Activated CD8-positive, alpha-beta memory T cell treated with anti-CD3 and anti-CD28 coated beads for 24 hours (primary cell): ENCODE measurements around the gene PAMR1.

ENCODE experiments used
- DNase-seq: peaks from one replicate; pipeline ENCODE4 v3.0.0-alpha.2; 2020

Gene PAMR1

DNA sequence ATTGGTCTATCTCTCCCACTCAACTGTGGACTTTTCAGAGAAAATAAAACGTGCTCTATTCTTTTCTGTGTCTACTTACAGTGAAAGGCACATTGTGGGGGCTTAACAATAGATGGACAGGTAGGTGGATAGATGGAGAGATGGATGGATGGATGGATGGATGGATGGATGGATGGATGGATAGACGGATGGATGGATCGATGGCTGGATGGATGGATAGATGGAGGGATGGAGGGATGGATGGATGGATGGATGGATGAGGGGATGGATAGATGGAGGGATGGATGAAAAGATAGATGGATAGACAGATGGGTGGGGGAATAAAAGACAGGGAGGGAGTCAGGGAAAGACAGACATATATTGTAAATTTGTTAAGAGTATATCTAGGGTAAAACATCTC, 91.8 kb downstream of the PAMR1 start:
- DNase-seq, result no peak

DNA sequence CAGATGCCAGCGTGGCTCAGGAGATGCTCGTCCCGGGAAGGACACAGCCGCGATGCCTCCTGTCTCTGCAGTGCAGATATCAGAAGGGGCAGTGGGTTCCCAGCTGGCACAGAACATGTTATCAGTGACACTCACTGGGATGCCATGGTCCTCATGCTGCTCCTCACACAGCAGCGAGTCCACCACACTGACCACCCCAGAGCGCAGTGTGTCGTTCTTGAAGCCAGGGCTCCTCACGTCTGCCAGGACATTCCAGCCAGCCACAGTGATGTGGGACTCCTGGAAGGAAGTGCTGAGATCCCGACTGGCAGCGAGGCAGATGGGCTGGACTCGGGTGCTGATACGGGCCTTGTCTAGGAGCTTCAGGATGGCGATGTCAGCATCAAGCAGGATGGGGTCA, 93.0 kb downstream of the PAMR1 start:
- DNase-seq, result no peak

DNA sequence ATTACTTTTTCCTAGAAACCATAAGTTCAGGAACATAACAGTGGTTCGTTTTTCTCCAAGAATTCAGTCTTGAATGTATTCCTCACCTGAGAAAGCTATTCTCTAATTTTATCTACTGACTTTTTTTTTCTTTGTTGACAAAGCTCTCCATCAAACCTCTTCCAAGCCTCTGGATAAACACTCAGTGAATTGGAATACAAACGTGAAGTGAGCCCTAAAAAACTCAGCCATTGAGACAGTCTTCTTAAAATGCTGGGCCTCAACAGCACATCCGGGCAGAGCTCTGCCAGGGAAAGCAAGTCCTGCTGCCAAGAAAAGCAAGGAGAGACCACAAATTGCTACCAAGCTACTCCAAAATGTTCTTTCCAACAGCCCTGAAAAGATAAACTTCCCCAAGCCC, 98.3 kb downstream of the PAMR1 start:
- no peak for DNase-seq

GRCh38 chr11:35426351-35426750, 99.1 kb downstream of the PAMR1 start:
- no peak for DNase-seq

GRCh38 chr11:35425603-35426212, 99.7 kb downstream of the PAMR1 start:
- no peak for DNase-seq

DNA sequence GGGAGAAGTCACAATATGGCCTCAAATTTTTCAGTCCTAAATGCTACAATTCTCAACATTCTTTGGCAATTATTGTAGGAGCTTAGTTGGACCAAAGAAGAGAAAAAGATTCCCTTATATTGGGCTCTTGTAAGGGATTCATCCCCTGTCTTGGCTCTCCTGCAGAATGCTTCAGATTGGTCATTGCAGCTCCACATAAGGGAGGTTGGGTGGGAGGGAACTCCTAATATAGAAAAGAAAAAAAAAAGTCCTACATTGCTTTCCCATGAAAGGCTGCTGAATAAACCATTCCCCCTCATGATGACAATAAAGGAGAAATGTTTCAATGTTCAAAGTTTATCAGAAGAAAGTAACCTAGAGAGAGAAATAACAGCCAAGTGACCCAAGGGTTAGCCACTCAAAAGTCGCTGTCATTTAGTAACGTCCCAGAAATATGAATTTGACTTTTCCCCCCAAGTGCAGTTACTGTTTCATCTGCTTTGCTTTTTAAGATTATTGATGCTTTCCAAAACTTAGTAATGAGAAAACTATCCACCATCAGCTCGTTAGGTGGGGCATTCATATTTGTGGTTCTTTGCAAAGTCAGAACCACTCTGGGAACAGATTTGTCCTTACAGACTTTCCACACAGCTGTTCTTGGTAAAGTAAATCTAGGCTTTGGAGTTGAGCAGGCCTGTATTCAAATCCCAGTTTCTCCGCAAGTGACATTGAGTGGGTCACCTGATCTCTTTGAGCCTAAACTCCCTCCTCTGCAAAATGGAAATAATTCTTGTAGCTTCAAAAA, 101.1 kb downstream of the PAMR1 start:
- DNase-seq, result no peak

- no peak for DNase-seq
Observed at GRCh38 chr11:35420371-35420770, 105.0 kb downstream of the PAMR1 start.

GRCh38 chr11:35419830-35420333, 105.5 kb downstream of the PAMR1 start:
- DNase-seq, result no peak

- peak; percentile 58 for DNase-seq
Observed at GRCh38 chr11:35419184-35419829, 106.1 kb downstream of the PAMR1 start, which contains the start of gene SLC1A2. Gene SLC1A2, minus strand, starts transcription at chr11:35419558. Its CDS starts 592 bp downstream, at chr11:35418966.

GRCh38 chr11:35418282-35419183, 106.9 kb downstream of the PAMR1 start:
- no peak for DNase-seq

- DNase-seq, result no peak
Observed at GRCh38 chr11:35415487-35415886, 109.9 kb downstream of the PAMR1 start.

- DNase-seq, result no peak
Observed at GRCh38 chr11:35414776-35415175, 110.6 kb downstream of the PAMR1 start.

DNA sequence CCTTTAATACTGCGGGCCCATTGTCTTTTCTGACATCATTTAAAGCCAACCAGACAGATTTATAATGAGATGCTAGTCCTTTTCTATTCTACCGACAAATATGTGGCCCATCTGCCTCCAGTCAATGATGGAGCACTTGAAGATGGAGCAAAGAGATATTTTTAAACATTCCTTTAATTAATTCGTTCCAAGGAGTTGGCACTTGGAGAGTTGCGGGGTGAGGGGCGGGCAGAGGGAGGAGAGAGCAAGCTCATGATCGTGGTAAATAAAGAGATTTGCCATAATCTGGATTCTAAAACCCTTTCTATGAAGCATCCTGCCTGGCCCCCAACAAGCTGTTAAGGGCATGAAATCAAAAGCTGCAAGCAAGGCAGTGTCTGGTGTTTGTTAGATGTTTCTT, 111.1 kb downstream of the PAMR1 start:
- DNase-seq, result no peak

- no peak for DNase-seq
Observed at GRCh38 chr11:35413598-35413997, 111.8 kb downstream of the PAMR1 start.

DNA sequence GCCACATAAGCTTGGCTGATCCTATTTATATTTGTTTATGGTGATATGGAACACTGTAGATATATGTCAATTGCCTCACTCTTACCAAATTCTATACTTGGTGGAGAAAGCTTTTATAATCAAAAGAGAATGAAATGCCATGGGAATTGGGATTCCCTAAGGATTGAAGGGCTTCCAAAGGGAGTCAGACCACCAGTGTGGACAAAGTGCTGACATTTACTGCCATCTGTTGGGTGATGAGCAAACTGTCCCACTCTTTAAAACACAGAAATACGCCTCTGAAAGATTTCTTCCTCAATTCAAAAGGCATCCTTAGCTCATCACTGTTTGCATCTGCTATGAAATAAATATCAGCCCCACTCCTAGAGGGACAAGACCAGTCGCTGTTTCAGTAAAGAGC, 113.1 kb downstream of the PAMR1 start:
- no peak for DNase-seq

GRCh38 chr11:35407041-35407440, 118.4 kb downstream of the PAMR1 start:
- no peak for DNase-seq

GRCh38 chr11:35404388-35404775, 121.0 kb downstream of the PAMR1 start:
- no peak for DNase-seq

DNA sequence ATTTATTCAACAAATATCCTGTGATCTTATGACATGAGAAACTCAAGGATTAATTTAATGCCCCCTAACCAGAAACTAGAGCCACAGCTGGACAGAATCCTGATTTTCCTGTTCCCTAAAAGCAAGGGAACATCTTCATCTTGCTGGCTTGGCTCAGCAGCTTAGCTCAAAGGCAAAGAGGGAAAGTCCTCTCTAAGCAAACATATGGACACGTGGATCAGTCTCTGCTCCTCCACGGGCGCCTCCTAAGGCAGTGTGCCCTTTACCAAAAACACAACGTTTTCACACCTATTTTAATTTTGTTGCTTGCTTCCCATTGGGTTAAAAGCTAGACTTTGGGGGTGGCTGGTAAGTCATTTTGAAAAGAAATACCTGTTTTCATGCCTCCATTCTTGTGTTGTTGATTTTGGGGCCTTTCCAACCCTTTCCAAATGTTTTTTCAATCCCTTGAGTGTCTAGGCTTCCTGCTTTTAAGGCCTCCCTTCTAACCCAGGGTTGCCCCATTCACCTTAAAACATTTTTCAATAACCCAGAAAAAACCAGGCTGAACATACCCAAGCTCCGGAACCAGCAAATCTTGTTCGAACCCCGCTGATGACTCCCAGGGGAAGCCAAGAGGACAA, 121.5 kb downstream of the PAMR1 start:
- no peak for DNase-seq

GRCh38 chr11:35402751-35403660, 122.4 kb downstream of the PAMR1 start:
- DNase-seq, result no peak

- DNase-seq, result no peak
Observed at GRCh38 chr11:35398881-35399280, 126.5 kb downstream of the PAMR1 start.

DNA sequence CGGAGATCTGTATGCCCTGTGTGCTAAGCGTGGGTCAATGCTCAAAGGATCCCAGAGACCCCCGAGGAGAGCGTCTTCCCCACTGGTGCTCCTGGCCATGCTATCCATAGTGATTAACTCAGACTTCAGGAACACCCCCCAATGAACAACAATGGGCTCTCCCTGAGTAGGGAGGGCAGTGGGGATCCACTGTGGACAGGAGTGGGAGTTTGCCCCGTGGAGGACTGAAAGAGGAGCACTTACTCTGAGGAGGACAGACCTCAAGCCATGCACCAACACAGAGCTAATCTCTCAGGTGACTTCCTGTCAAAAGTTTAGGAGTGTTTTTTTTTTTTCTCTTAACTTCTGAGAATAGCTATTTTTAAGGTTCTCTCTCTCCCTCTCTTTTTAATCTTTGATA, 130.5 kb downstream of the PAMR1 start:
- DNase-seq, result no peak
